MCF 10A (cell line): ENCODE measurements around the gene KDM3B. TPM values are rescaled to one million over a fixed set of nuclear protein-coding genes. Genes with fewer than 3 reads are reported as not detected.

Experiments
- BruUV-seq: library from RNA; stranded (reverse); fragments of 400-500 nt; replicated peaks from 2 replicates; lab custom pipeline; 2021; lab: Mats Ljungman, UMichigan
- CTCF ChIA-PET: fragments of 300-600 bp; sonication (Branson Sonifier 250); formaldehyde crosslinking; extraction: SDS; loops from one replicate; lab custom pipeline; 2021; ENCODE audit warnings: antibody characterized with exemption, inconsistent platforms; lab: Yijun Ruan, JAX
- POLR2A ChIA-PET: fragments of 300-600, 350-650 bp; sonication (Branson Sonifier 250); formaldehyde crosslinking; extraction: SDS; loops from one replicate; lab custom pipeline; 2020; ENCODE audit warnings: antibody characterized with exemption, inconsistent platforms; lab: Yijun Ruan, JAX
- DNase-seq: peaks from one replicate; pipeline ENCODE4 v3.0.0-alpha.2; 2018; ENCODE audit not compliant: unreplicated experiment
- H3K27ac Mint-ChIP-seq: one replicate; pipeline ENCODE4 v1.8.0; 2022; ENCODE audit warnings: mild to moderate bottlenecking, low read depth, mixed read lengths; ENCODE audit not compliant: unreplicated experiment
- H3K27me3 Mint-ChIP-seq: one replicate; pipeline ENCODE4 v1.8.0; 2022; ENCODE audit warnings: mixed read lengths; ENCODE audit not compliant: insufficient read depth, unreplicated experiment
- H3K36me3 Mint-ChIP-seq: one replicate; pipeline ENCODE4 v1.8.0; 2022; ENCODE audit warnings: mild to moderate bottlenecking, moderate library complexity, mixed read lengths; ENCODE audit not compliant: insufficient read depth, unreplicated experiment
- H3K4me1 Mint-ChIP-seq: one replicate; pipeline ENCODE4 v1.8.0; 2022; ENCODE audit warnings: mixed read lengths; ENCODE audit not compliant: insufficient read depth, unreplicated experiment
- H3K4me3 Mint-ChIP-seq: one replicate; pipeline ENCODE4 v1.8.0; 2022; ENCODE audit warnings: mild to moderate bottlenecking, moderate library complexity, mixed read lengths; ENCODE audit not compliant: unreplicated experiment
- H3K9me3 Mint-ChIP-seq: one replicate; pipeline ENCODE4 v1.8.0; 2022; ENCODE audit warnings: mixed read lengths; ENCODE audit not compliant: unreplicated experiment
- intact Hi-C: fragments of 100-400 bp; cut with micrococcal nuclease; formaldehyde crosslinking; loops from 2 replicates; pipeline ENCODE4 v1.14.1; 2022
- total RNA-seq: library from RNA; stranded (reverse); gene quantifications from 2 replicates; pipeline ENCODE4 v1.2.3, GENCODE V29; 2022
- TF ChIP-seq, protein P1 (sequence below): fragments of 200-600 bp; IDR thresholded peaks from one replicate; pipeline ENCODE4 v1.8.0; 2022; ENCODE audit warnings: antibody characterized with exemption, mild to moderate bottlenecking; ENCODE audit not compliant: unreplicated experiment

The KDM3B gene
- total RNA-seq, 1 experiment from 2014 or later: 57.8 TPM

DNA sequence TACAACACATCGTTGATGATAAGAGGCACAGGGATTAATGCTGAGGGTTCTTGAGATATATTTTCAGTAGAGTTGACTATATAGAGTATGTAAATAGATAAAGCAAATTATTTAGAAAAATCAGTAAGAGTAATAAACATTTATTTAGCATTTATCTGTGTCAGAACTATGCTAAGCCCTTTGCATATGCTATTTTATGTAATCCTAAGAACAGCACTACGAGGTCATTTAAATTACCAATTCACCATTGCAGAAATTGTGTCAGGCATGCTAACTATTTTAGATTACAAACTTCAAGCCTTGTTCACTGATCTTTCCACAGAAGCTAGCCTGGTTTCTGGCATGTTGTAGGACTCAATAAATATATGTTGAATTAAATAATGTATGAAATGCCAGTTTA, 66.0 kb downstream of the KDM3B start:
- H3K9me3 Mint-ChIP-seq: no peaks in the 10 kb centered on the region
- DNase-seq: no peak
- peaks cover 95% of the 10 kb centered on the region for H3K36me3 Mint-ChIP-seq
- H3K27me3 Mint-ChIP-seq: no peaks in the 10 kb centered on the region
- H3K4me1 Mint-ChIP-seq: peaks cover 6% of the 10 kb centered on the region
- POLR2A ChIA-PET: no interaction called here
- no peak overlapping the region for H3K27ac Mint-ChIP-seq
- CTCF ChIA-PET: interaction anchor here (1.0 kb wide), 1 partner anchor 239 kb away, joined by 3 read pairs; no protein-coding TSS in a partner anchor
- no TSS peak for BruUV-seq
- no peak overlapping the region for H3K4me3 Mint-ChIP-seq
- TF ChIP-seq, protein P1, sequence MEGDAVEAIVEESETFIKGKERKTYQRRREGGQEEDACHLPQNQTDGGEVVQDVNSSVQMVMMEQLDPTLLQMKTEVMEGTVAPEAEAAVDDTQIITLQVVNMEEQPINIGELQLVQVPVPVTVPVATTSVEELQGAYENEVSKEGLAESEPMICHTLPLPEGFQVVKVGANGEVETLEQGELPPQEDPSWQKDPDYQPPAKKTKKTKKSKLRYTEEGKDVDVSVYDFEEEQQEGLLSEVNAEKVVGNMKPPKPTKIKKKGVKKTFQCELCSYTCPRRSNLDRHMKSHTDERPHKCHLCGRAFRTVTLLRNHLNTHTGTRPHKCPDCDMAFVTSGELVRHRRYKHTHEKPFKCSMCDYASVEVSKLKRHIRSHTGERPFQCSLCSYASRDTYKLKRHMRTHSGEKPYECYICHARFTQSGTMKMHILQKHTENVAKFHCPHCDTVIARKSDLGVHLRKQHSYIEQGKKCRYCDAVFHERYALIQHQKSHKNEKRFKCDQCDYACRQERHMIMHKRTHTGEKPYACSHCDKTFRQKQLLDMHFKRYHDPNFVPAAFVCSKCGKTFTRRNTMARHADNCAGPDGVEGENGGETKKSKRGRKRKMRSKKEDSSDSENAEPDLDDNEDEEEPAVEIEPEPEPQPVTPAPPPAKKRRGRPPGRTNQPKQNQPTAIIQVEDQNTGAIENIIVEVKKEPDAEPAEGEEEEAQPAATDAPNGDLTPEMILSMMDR: no peak
- intact Hi-C loops: no loop called here

DNA sequence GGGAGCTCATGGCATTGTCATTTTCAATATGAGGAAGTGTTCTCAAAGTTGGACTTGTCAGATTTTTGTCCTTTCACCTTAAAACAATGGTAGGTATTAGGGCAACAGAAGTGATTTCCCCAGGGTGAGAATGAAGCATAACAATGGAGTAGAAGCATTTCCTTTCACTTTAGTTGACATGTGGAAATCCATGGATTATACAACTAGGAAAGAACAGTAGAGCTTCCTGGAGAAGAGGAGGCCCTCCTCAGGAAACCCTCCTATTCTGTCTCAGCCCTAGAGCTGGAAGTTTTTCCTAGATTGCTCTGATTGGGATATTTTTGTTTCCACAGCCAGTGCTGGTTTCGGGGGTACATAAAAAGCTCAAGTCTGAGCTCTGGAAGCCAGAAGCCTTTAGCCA, 72.6 kb downstream of the KDM3B start:
- Mint-ChIP-seq H3K27ac (no peak overlapping the region), H3K9me3 (no peaks in the 10 kb centered on the region), H3K4me3 (no peak overlapping the region), H3K36me3 (peaks cover 98% of the 10 kb centered on the region), H3K27me3 (no peaks in the 10 kb centered on the region), H3K4me1 (peaks cover 6% of the 10 kb centered on the region)
- no peak for DNase-seq
- intact Hi-C loops: no loop called here
- no TSS peak for BruUV-seq
- POLR2A ChIA-PET: interaction anchor here (0.6 to 1.6 kb wide), 3 partner anchors 15 to 268 kb away, joined by 3 to 4 read pairs (median 4); partner anchors contain the start of gene CDC23
- TF ChIP-seq, protein P1: no peak
- CTCF ChIA-PET: interaction anchor here (0.5 to 2.8 kb wide), 10 partner anchors 11 to 163 kb away, joined by 3 to 13 read pairs (median 3); no protein-coding TSS in a partner anchor

DNA sequence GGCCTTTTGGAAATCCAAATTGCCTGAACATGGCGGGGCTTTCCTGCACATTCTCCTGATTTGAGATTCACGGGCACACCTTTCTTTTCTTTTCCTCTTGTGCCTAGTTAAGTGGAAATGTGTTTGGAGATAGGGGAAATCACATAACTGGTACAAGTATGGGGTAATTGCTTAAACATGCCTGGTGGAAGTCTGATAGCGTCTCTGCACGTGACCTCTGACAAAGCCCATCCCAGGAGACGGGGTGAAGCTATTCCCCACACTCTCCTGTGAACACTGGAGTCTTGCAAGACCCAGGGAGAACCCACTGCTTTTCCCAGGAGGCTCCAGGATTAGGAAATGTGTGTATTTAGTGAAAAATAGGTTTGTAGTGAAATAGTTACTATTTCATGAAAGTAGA, 83.5 kb downstream of the KDM3B start:
- no peak overlapping the region for H3K27ac Mint-ChIP-seq
- TF ChIP-seq, protein P1: no peak
- ChIA-PET CTCF (interaction anchor here (1.3 to 7.0 kb wide), 2 partner anchors 10 to 14 kb away, joined by 3 to 64 read pairs; no protein-coding TSS in a partner anchor), POLR2A (no interaction called here)
- no peak for DNase-seq
- H3K36me3 Mint-ChIP-seq: peaks cover 76% of the 10 kb centered on the region
- H3K9me3 Mint-ChIP-seq: no peaks in the 10 kb centered on the region
- no peak overlapping the region for H3K4me3 Mint-ChIP-seq
- no TSS peak for BruUV-seq
- H3K27me3 Mint-ChIP-seq: no peaks in the 10 kb centered on the region
- peaks cover 19% of the 10 kb centered on the region for H3K4me1 Mint-ChIP-seq
- intact Hi-C loops: no loop called here

DNA sequence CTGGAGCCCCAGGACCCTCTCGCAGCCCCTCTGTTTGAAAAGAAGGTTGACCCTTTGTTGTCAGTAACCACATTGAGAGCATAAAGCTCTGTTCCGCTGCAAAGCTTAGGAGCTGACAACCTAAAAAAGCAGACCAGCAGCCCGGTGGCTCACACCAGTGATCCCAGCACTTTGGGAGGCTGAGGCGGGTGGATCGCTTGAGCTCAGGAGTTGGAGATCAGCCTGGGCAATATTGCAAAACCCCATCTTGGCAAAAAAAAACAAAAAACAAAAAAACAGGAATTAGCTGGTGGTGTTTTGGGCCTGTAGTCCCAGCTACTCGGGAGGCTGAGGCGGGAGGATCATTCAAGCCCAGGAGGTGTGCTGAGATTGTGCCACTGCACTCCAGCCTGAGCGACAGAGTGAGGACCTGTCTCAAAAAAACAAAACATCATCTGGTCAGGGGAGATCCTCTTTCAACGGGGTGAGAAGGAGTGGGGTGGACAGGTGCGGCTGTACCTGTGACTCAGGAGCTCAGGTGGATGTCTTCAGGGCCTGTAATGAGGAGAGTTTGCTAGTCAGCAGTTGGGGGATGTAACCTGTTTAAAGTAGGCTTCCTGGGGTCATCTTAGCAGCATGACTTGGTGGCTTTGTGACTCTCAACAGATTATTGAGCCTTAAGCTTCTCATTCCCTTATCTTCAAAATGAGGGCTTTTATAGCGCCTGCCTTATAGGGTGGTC, 85.7 kb downstream of the KDM3B start:
- Mint-ChIP-seq H3K4me3 (peak overlapping the region; percentile 69), H3K4me1 (peaks cover 19% of the 10 kb centered on the region), H3K9me3 (no peaks in the 10 kb centered on the region), H3K27me3 (no peaks in the 10 kb centered on the region), H3K27ac (peak overlapping the region; percentile 27), H3K36me3 (peaks cover 54% of the 10 kb centered on the region)
- DNase-seq: no peak
- intact Hi-C loops: no loop called here
- ChIA-PET POLR2A (interaction anchor here (0.7 to 1.5 kb wide), 3 partner anchors 64 to 260 kb away, joined by 3 to 4 read pairs (median 4); no protein-coding TSS in a partner anchor), CTCF (interaction anchor here (0.6 to 7.0 kb wide), 8 partner anchors 11 to 265 kb away, joined by 3 to 64 read pairs (median 4); no protein-coding TSS in a partner anchor)
- TF ChIP-seq, protein P1: no peak
- BruUV-seq: no TSS peak
